IMR-90 (cell line): ENCODE data around the gene SLC6A11. TPM values are rescaled to one million over a fixed set of nuclear protein-coding genes. Genes with fewer than 3 reads are reported as not detected.

Experiments used
- ATAC-seq: fragments of 200-7000 bp; cut with Tn5 transposase; 2 replicates; pipeline ENCODE4 v1.9.1; 2020; ENCODE audit warnings: low read depth, mild to moderate bottlenecking, moderate library complexity
- BruUV-seq: library from RNA; stranded (reverse); fragments of 400-500 nt; replicated peaks from 2 replicates; lab custom pipeline; 2021; lab: Mats Ljungman, UMichigan
- CTCF ChIA-PET: fragments of 300-600 bp; formaldehyde crosslinking; extraction: SDS; loops from one replicate; lab custom pipeline; 2021; ENCODE audit warnings: antibody characterized with exemption; lab: Yijun Ruan, JAX
- POLR2A ChIA-PET: fragments of 300-600 bp; sonication (Branson Sonifier 250); formaldehyde crosslinking; loops from one replicate; lab custom pipeline; 2022; ENCODE audit warnings: antibody characterized with exemption; ENCODE audit not compliant: unreplicated experiment; lab: Charles Lee
- DNase-seq: peaks from one replicate; pipeline ENCODE4 v3.0.0; 2013
- H2AFZ ChIP-seq: replicated peaks from 2 replicates; pipeline ENCODE3; 2013; ENCODE audit warnings: low read length, mild to moderate bottlenecking; ENCODE audit not compliant: poor library complexity
- H2AK5ac ChIP-seq: 2 replicates; pipeline ENCODE4 v1.6.1; 2013; ENCODE audit warnings: low read depth, low read length, inconsistent platforms
- H2AK9ac ChIP-seq: replicated peaks from 2 replicates; pipeline ENCODE3; 2013; ENCODE audit warnings: mild to moderate bottlenecking, low read depth, low read length, moderate library complexity; ENCODE audit not compliant: poor library complexity
- H2BK120ac ChIP-seq: 2 replicates; pipeline ENCODE4 v1.6.1; 2013; ENCODE audit warnings: low read depth, low read length, inconsistent platforms
- H2BK15ac ChIP-seq: 3 replicates; pipeline ENCODE4 v1.6.1; 2013; ENCODE audit warnings: low read depth, low read length, inconsistent platforms
- H2BK20ac ChIP-seq: 2 replicates; pipeline ENCODE4 v1.6.1; 2013; ENCODE audit warnings: low read depth, mild to moderate bottlenecking, inconsistent platforms, low read length, moderate library complexity
- H2BK5ac ChIP-seq: 2 replicates; pipeline ENCODE4 v1.6.1; 2013; ENCODE audit warnings: mild to moderate bottlenecking, low read depth, low read length, inconsistent platforms; ENCODE audit not compliant: poor library complexity, severe bottlenecking
- H3K14ac ChIP-seq: replicated peaks from 2 replicates; pipeline ENCODE4 v1.6.1; 2013; ENCODE audit warnings: low read depth, low read length, inconsistent platforms
- H3K18ac ChIP-seq: 2 replicates; pipeline ENCODE4 v1.6.1; 2013; ENCODE audit warnings: low read depth, low read length, control low read depth
- H3K23ac ChIP-seq: 2 replicates; pipeline ENCODE4 v1.6.1; 2013; ENCODE audit warnings: low read depth, low read length, inconsistent platforms
- H3K27ac ChIP-seq: 2 replicates; pipeline ENCODE4 v1.5.1; 2013; ENCODE audit warnings: mild to moderate bottlenecking, control low read depth, low read length; ENCODE audit not compliant: insufficient read depth
- H3K27me3 ChIP-seq: 2 replicates; pipeline ENCODE4 v1.6.1; 2013; ENCODE audit warnings: low read length; ENCODE audit not compliant: control insufficient read depth, insufficient read depth
- H3K36me3 ChIP-seq: 2 replicates; pipeline ENCODE4 v1.6.1; 2013; ENCODE audit warnings: low read length, mixed read lengths; ENCODE audit not compliant: control insufficient read depth, insufficient read depth
- H3K4ac ChIP-seq: 2 replicates; pipeline ENCODE4 v1.6.1; 2013; ENCODE audit warnings: low read depth, low read length, inconsistent platforms
- H3K4me1 ChIP-seq: 2 replicates; pipeline ENCODE4 v1.6.1; 2013; ENCODE audit warnings: low read length, mixed read lengths; ENCODE audit not compliant: control insufficient read depth, insufficient read depth
- H3K4me2 ChIP-seq: 2 replicates; pipeline ENCODE4 v1.6.1; 2013; ENCODE audit warnings: low read depth, mild to moderate bottlenecking, control low read depth, low read length, moderate library complexity
- H3K4me3 ChIP-seq: 2 replicates; pipeline ENCODE4 v1.5.1; 2013; ENCODE audit warnings: low read depth, mild to moderate bottlenecking, control low read depth, low read length, moderate library complexity; ENCODE audit not compliant: insufficient read depth
- H3K56ac ChIP-seq: 2 replicates; pipeline ENCODE4 v1.6.1; 2013; ENCODE audit warnings: low read length, inconsistent platforms; ENCODE audit not compliant: insufficient read depth; ENCODE audit errors: extremely low read depth
- H3K79me1 ChIP-seq, 2 experiments: 2 replicates each; pipeline ENCODE4 v1.6.1; 2013; ENCODE audit warnings: low read length in 2 of 2, inconsistent platforms in 1 of 2, low read depth in 1 of 2
- H3K9ac ChIP-seq: 2 replicates; pipeline ENCODE4 v1.6.1; 2013; ENCODE audit warnings: low read depth, low read length, control low read depth
- H3K9me1 ChIP-seq: 2 replicates; pipeline ENCODE4 v1.6.1; 2013; ENCODE audit warnings: low read length, inconsistent platforms; ENCODE audit not compliant: insufficient read depth
- H3K9me3 ChIP-seq: 2 replicates; pipeline ENCODE4 v1.6.1; 2013; ENCODE audit warnings: low read length; ENCODE audit not compliant: control insufficient read depth, insufficient read depth
- H4K20me1 ChIP-seq: 2 replicates; pipeline ENCODE4 v1.6.1; 2013; ENCODE audit warnings: low read length, inconsistent platforms; ENCODE audit not compliant: insufficient read depth
- H4K5ac ChIP-seq: 2 replicates; pipeline ENCODE4 v1.6.1; 2013; ENCODE audit warnings: mild to moderate bottlenecking, low read depth, low read length, control low read depth
- H4K8ac ChIP-seq, 2 experiments: 2 replicates each; pipeline ENCODE4 v1.6.1; 2013; ENCODE audit warnings: low read depth in 2 of 2, low read length in 2 of 2, control low read depth in 1 of 2, inconsistent platforms in 1 of 2
- H4K91ac ChIP-seq: 2 replicates; pipeline ENCODE4 v1.6.1; 2013; ENCODE audit warnings: low read depth, low read length, inconsistent platforms; ENCODE audit not compliant: insufficient read depth
- CEBPB ChIP-seq: IDR thresholded peaks from 2 replicates; pipeline ENCODE4 v1.6.1; 2012; ENCODE audit warnings: low read depth, low read length, improper control_type of control experiment
- CHD1 ChIP-seq: IDR thresholded peaks from 2 replicates; pipeline ENCODE4 v1.6.1; 2012; ENCODE audit warnings: low read depth, low read length, improper control_type of control experiment
- CTCF ChIP-seq: conservative IDR thresholded peaks from 2 replicates; pipeline ENCODE4 v1.5.1; 2012; ENCODE audit warnings: mild to moderate bottlenecking, low read depth, low read length, improper control_type of control experiment
- FOS ChIP-seq: fragments of 150-350 bp; IDR thresholded peaks from 2 replicates; pipeline ENCODE4 v1.6.1; 2016; ENCODE audit warnings: low read depth, low read length
- MAFK ChIP-seq: IDR thresholded peaks from 2 replicates; pipeline ENCODE4 v1.6.1; 2012; ENCODE audit warnings: low read depth, low read length, improper control_type of control experiment
- MAZ ChIP-seq: IDR thresholded peaks from 2 replicates; pipeline ENCODE4 v1.6.1; 2012; ENCODE audit warnings: low read depth, mild to moderate bottlenecking, low read length, improper control_type of control experiment, moderate library complexity, borderline replicate concordance
- MXI1 ChIP-seq: IDR thresholded peaks from 2 replicates; pipeline ENCODE4 v1.6.1; 2012; ENCODE audit warnings: low read depth, mild to moderate bottlenecking, low read length, moderate library complexity, borderline replicate concordance
- RAD21 ChIP-seq: IDR thresholded peaks from 2 replicates; pipeline ENCODE4 v1.6.1; 2012; ENCODE audit warnings: low read length, improper control_type of control experiment
- RCOR1 ChIP-seq: IDR thresholded peaks from 2 replicates; pipeline ENCODE4 v1.6.1; 2012; ENCODE audit warnings: mild to moderate bottlenecking, low read length, improper control_type of control experiment; ENCODE audit not compliant: insufficient replicate concordance
- SMC3 ChIP-seq: fragments of 150-350 bp; IDR thresholded peaks from 2 replicates; pipeline ENCODE4 v1.6.1; 2016; ENCODE audit warnings: low read depth, mild to moderate bottlenecking, antibody characterized with exemption, low read length, moderate library complexity
- USF2 ChIP-seq: fragments of 150-350 bp; IDR thresholded peaks from 2 replicates; pipeline ENCODE4 v1.6.1; 2017; ENCODE audit warnings: mild to moderate bottlenecking, antibody characterized with exemption, low read length, low read depth
- WGBS, 2 experiments: methylation state at CpG; one replicate each; pipeline versions ENCODE4 v1.1.5 to v1.1.7; 2013; ENCODE audit warnings: missing lambda C conversion rate in 2 of 2; ENCODE audit not compliant: insufficient read length in 1 of 2; ENCODE audit errors: extremely low coverage in 2 of 2; 5-methylcytosine and 5-hydroxymethylcytosine counted together
- dilution Hi-C: fragments of 300-500 bp; cut with HindIII; formaldehyde crosslinking; loops from one replicate; pipeline ENCODE4 v1.14.3; 2018; ENCODE audit warnings: low sequenced_read_pairs; ENCODE audit not compliant: unreplicated experiment
- in situ Hi-C: fragments of 300-500 bp; cut with MboI; formaldehyde crosslinking; loops from 3 replicates; pipeline ENCODE4 v1.14.3; 2019; ENCODE audit warnings: low sequenced_read_pairs, inconsistent platforms, mixed read lengths
- intact Hi-C: fragments of 100-400 bp; cut with micrococcal nuclease; formaldehyde crosslinking; loops from 2 replicates; pipeline ENCODE4 v1.10.0; 2022
- polyA plus RNA-seq, 3 experiments: library from polyadenylated mRNA; depleted of rRNA; stranded (reverse); fragments of >200 nt; gene quantifications; 2 replicates each; pipeline ENCODE4 v1.2.3, GENCODE V29; 2012; ENCODE audit warnings: low replicate concordance in 1 of 3
- total RNA-seq: library from RNA; depleted of rRNA; stranded (reverse); fragments of >200 nt; gene quantifications from 2 replicates; pipeline ENCODE4 v1.2.3, GENCODE V29; 2012

The SLC6A11 gene
- total and polyA plus RNA-seq, 2 of the 4 experiments (the other 2 are of a cell fraction) = not detected

GRCh38 chr3:10910367-10910766, 94.3 kb downstream of the SLC6A11 start:
- H4K8ac ChIP-seq = no peak overlapping the region
- no peak overlapping the region for H4K91ac ChIP-seq
- no peaks in the 10 kb centered on the region for H3K36me3 ChIP-seq
- H4K20me1 ChIP-seq = no peaks in the 10 kb centered on the region
- no peak overlapping the region for H3K23ac ChIP-seq
- H3K4me1 ChIP-seq = no peaks in the 10 kb centered on the region
- H3K9ac ChIP-seq = no peak overlapping the region
- no peak overlapping the region for H3K27ac ChIP-seq
- H3K9me3 ChIP-seq = 0 out of 2 replicates have a peak, but pooled peaks cover 1% of the 10 kb centered on the region
- no peak overlapping the region for H2BK120ac ChIP-seq
- no peak overlapping the region for H3K18ac ChIP-seq
- ChIA-PET POLR2A (no interaction called here), CTCF (no interaction called here)
- no peak overlapping the region for H3K4me3 ChIP-seq
- no peak overlapping the region for H2BK15ac ChIP-seq
- H3K9me1 ChIP-seq = no peaks in the 10 kb centered on the region
- no peak for TF ChIP-seq MAZ
- no peak for TF ChIP-seq RCOR1
- no peak for TF ChIP-seq MXI1
- TF ChIP-seq CTCF = no peak
- TF ChIP-seq SMC3 = no peak
- no peak for TF ChIP-seq RAD21
- TF ChIP-seq CEBPB = no peak
- no peak for TF ChIP-seq USF2
- TF ChIP-seq FOS = no peak
- TF ChIP-seq CHD1 = no peak
- no peak for TF ChIP-seq MAFK
- intact Hi-C loops (no loop called here), in situ Hi-C loops (no loop called here), dilution Hi-C loops (no loop called here)
- no peak overlapping the region for H2BK20ac ChIP-seq
- H2AK5ac ChIP-seq = no peak overlapping the region
- BruUV-seq = no TSS peak
- no peaks in the 10 kb centered on the region for H3K79me1 ChIP-seq
- no peak overlapping the region for H3K4me2 ChIP-seq
- H2AK9ac ChIP-seq = no peak overlapping the region
- no peak overlapping the region for H4K5ac ChIP-seq
- DNase-seq = no peak
- no peak overlapping the region for H2BK5ac ChIP-seq
- H3K56ac ChIP-seq = no peak overlapping the region
- no peak overlapping the region for H3K4ac ChIP-seq
- no CpG with 5 or more reads among the region's 3 CpGs for WGBS, 2 experiments
- no peak for ATAC-seq
- no peak overlapping the region for H2AFZ ChIP-seq
- no peak overlapping the region for H3K14ac ChIP-seq
- H3K27me3 ChIP-seq = no peaks in the 10 kb centered on the region
